ENCODE data around the gene TMEM140. TPM values are rescaled to one million over a fixed set of nuclear protein-coding genes. Genes with fewer than 3 reads are reported as not detected.

The TMEM140 gene
- total RNA-seq, 1 experiment from 2014 or later: 3.2 TPM

GRCh38 chr7:135200821-135201331 is 53.0 kb downstream of the TMEM140 start:
- Histone ChIP-seq H3K27ac (ENCODE audit: low read length) (no peak overlapping the region), H3K4me3 (ENCODE audit: low read depth in 2 of 2, low read length in 2 of 2) (no peak overlapping the region), H3K4me1 (ENCODE audit: control insufficient read depth, insufficient read depth, low read length) (no peaks in the 10 kb centered on the region), H3K9me3 (ENCODE audit: control insufficient read depth, insufficient read depth, low read depth, low read length) (no peaks in the 10 kb centered on the region), H3K36me3 (ENCODE audit: control insufficient read depth, insufficient read depth, low read length) (no peaks in the 10 kb centered on the region), H3K27me3 (ENCODE audit: control insufficient read depth, insufficient read depth, low read length) (no peaks in the 10 kb centered on the region)
- ATAC-seq (no peak), DNase-seq (ENCODE audit: low read depth, low spot score) (no peak)
- ChIA-PET CTCF (no interaction called here), POLR2A (no interaction called here)
- TF ChIP-seq, protein P1, sequence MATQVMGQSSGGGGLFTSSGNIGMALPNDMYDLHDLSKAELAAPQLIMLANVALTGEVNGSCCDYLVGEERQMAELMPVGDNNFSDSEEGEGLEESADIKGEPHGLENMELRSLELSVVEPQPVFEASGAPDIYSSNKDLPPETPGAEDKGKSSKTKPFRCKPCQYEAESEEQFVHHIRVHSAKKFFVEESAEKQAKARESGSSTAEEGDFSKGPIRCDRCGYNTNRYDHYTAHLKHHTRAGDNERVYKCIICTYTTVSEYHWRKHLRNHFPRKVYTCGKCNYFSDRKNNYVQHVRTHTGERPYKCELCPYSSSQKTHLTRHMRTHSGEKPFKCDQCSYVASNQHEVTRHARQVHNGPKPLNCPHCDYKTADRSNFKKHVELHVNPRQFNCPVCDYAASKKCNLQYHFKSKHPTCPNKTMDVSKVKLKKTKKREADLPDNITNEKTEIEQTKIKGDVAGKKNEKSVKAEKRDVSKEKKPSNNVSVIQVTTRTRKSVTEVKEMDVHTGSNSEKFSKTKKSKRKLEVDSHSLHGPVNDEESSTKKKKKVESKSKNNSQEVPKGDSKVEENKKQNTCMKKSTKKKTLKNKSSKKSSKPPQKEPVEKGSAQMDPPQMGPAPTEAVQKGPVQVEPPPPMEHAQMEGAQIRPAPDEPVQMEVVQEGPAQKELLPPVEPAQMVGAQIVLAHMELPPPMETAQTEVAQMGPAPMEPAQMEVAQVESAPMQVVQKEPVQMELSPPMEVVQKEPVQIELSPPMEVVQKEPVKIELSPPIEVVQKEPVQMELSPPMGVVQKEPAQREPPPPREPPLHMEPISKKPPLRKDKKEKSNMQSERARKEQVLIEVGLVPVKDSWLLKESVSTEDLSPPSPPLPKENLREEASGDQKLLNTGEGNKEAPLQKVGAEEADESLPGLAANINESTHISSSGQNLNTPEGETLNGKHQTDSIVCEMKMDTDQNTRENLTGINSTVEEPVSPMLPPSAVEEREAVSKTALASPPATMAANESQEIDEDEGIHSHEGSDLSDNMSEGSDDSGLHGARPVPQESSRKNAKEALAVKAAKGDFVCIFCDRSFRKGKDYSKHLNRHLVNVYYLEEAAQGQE (IDR thresholded peaks at IDR 0.05; ENCODE audit: insufficient read depth in 1 of 2, low read depth in 2 of 2, low read length in 1 of 2): no peak
- no peak for TF ChIP-seq SIN3A (IDR thresholded peaks at IDR 0.05; ENCODE audit: borderline replicate concordance, insufficient read depth, low read depth, low read length)
- no peak for TF ChIP-seq TCF7L2 (IDR thresholded peaks at IDR 0.05; ENCODE audit: low read depth, low read length)
- TF ChIP-seq, protein P2, sequence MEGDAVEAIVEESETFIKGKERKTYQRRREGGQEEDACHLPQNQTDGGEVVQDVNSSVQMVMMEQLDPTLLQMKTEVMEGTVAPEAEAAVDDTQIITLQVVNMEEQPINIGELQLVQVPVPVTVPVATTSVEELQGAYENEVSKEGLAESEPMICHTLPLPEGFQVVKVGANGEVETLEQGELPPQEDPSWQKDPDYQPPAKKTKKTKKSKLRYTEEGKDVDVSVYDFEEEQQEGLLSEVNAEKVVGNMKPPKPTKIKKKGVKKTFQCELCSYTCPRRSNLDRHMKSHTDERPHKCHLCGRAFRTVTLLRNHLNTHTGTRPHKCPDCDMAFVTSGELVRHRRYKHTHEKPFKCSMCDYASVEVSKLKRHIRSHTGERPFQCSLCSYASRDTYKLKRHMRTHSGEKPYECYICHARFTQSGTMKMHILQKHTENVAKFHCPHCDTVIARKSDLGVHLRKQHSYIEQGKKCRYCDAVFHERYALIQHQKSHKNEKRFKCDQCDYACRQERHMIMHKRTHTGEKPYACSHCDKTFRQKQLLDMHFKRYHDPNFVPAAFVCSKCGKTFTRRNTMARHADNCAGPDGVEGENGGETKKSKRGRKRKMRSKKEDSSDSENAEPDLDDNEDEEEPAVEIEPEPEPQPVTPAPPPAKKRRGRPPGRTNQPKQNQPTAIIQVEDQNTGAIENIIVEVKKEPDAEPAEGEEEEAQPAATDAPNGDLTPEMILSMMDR (IDR thresholded peaks at IDR 0.05): no peak
- TF ChIP-seq POLR2AphosphoS5 (IDR thresholded peaks at IDR 0.05; ENCODE audit: low read depth, low read length): no peak
- no TSS peak for BruUV-seq (replicated peaks)
- in situ Hi-C loops (cut with HindIII; ENCODE audit: low pct_unique_long_range_greater_than_20kb, low sequenced_read_pairs) (no loop called here), intact Hi-C loops (cut with micrococcal nuclease; ENCODE audit: unreplicated experiment) (no loop called here)

DNA sequence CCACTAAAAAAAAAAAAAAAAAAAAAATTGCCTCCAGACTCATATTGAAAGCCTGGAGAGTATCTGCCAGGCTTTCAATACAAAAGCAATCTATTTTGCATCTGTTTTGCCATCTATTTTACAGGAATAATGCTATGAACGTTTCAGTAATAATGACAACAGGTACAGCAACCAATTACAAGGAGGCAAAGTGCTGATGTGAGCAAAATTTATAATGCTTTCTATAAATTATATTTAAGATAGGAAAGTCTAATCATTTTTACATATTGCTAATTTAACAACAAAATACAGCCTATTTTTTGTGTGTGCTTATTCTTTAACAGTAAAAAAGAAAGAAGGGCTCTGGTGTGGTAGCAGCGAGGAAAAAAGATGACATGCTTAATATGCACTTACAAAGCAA is 53.5 kb downstream of the TMEM140 start:
- BruUV-seq (replicated peaks): no TSS peak
- POLR2A ChIA-PET: no interaction called here
- Histone ChIP-seq H3K36me3 (ENCODE audit: control insufficient read depth, insufficient read depth, low read length) (no peaks in the 10 kb centered on the region), H3K27me3 (ENCODE audit: control insufficient read depth, insufficient read depth, low read length) (no peaks in the 10 kb centered on the region), H3K4me1 (ENCODE audit: control insufficient read depth, insufficient read depth, low read length) (no peaks in the 10 kb centered on the region), H3K27ac (ENCODE audit: low read length) (no peak overlapping the region), H3K4me3 (ENCODE audit: low read depth in 2 of 2, low read length in 2 of 2) (no peak overlapping the region), H3K9me3 (ENCODE audit: control insufficient read depth, insufficient read depth, low read depth, low read length) (no peaks in the 10 kb centered on the region)
- ATAC-seq (no peak), DNase-seq (ENCODE audit: low read depth, low spot score) (no peak)
- CTCF ChIA-PET: no interaction called here
- TF ChIP-seq TCF7L2 (IDR thresholded peaks at IDR 0.05; ENCODE audit: low read depth, low read length) (no peak), SIN3A (IDR thresholded peaks at IDR 0.05; ENCODE audit: borderline replicate concordance, insufficient read depth, low read depth, low read length) (no peak), POLR2AphosphoS5 (IDR thresholded peaks at IDR 0.05; ENCODE audit: low read depth, low read length) (no peak)
- TF ChIP-seq, protein P1 (IDR thresholded peaks at IDR 0.05; ENCODE audit: insufficient read depth in 1 of 2, low read depth in 2 of 2, low read length in 1 of 2): no peak
- TF ChIP-seq, protein P2 (IDR thresholded peaks at IDR 0.05): no peak
- in situ Hi-C loops (cut with HindIII; ENCODE audit: low pct_unique_long_range_greater_than_20kb, low sequenced_read_pairs) (no loop called here), intact Hi-C loops (cut with micrococcal nuclease; ENCODE audit: unreplicated experiment) (no loop called here)

Measured in Panc1 (cell line).